IgD-negative memory B cell (primary cell): ENCODE measurements around the gene MANEAL. TPM values are rescaled to one million over a fixed set of nuclear protein-coding genes. Genes with fewer than 3 reads are reported as not detected.
A peak's percentile ranks its signal among the peaks of the same experiment; 100 is the strongest.

ENCODE experiments used
- H3K27ac Mint-ChIP-seq, 3 donors: one replicate each; pipeline ENCODE4 v1.8.0; 2020 to 2022; ENCODE audit warnings: mild to moderate bottlenecking in 3 of 3, mixed read lengths in 3 of 3, moderate library complexity in 1 of 3
- H3K27me3 Mint-ChIP-seq: one replicate; pipeline ENCODE4 v1.8.0; 2021; ENCODE audit warnings: mixed read lengths
- H3K36me3 Mint-ChIP-seq: one replicate; pipeline ENCODE4 v1.8.0; 2020; ENCODE audit warnings: mild to moderate bottlenecking, mixed read lengths
- H3K4me1 Mint-ChIP-seq, 3 donors: one replicate each; pipeline ENCODE4 v1.8.0; 2020 to 2022; ENCODE audit warnings: mixed read lengths in 3 of 3, mild to moderate bottlenecking in 1 of 3
- H3K4me3 Mint-ChIP-seq, 4 donors: one replicate each; pipeline ENCODE4 v1.8.0; 2020 to 2022; ENCODE audit warnings: mild to moderate bottlenecking in 4 of 4, mixed read lengths in 4 of 4, moderate library complexity in 3 of 4
- H3K9me3 Mint-ChIP-seq, 3 donors: one replicate each; pipeline ENCODE4 v1.8.0; 2020 to 2021; ENCODE audit warnings: mixed read lengths in 3 of 3, mild to moderate bottlenecking in 1 of 3
- polyA plus RNA-seq: library from polyadenylated mRNA; unstranded; fragments of 300-500 nt; fragmentation: Illumina TruSeq; gene quantifications from one replicate; pipeline ENCODE4 v1.2.3, GENCODE V29; 2021

MANEAL gene
- 2.7 TPM for polyA plus RNA-seq

GRCh38 chr1:37793773-37794371 is at the start of gene MANEAL:
Gene MANEAL (plus strand): TSS chr1:37793847. CDS start chr1:37794183, 336 bp downstream.
- H3K27ac Mint-ChIP-seq = peak within 1 kb of the TSS in 2 of 3 donors; percentile 5 to 48
- peaks cover 3% of the 10 kb centered on the region for H3K36me3 Mint-ChIP-seq
- H3K4me1 Mint-ChIP-seq = peaks cover 9 to 12% (median 9%) of the 10 kb centered on the region in 3 donors
- H3K9me3 Mint-ChIP-seq = no peaks in the 10 kb centered on the region
- H3K27me3 Mint-ChIP-seq = peaks cover 4% of the 10 kb centered on the region
- H3K4me3 Mint-ChIP-seq = peak within 1 kb of the TSS; percentile 81 to 92 (median 87)

- Mint-ChIP-seq H3K27ac (no peak overlapping the region), H3K36me3 (peaks cover 4% of the 10 kb centered on the region), H3K4me3 (no peak overlapping the region), H3K9me3 (peaks cover 0 to 4% (median 3%) of the 10 kb centered on the region in 3 donors), H3K4me1 (peaks cover 0 to 1% (median 0%) of the 10 kb centered on the region in 3 donors), H3K27me3 (peaks cover 15% of the 10 kb centered on the region)
Measured at GRCh38 chr1:37746806-37747205, 46.8 kb upstream of the MANEAL start.

- peaks cover 20% of the 10 kb centered on the region for H3K27me3 Mint-ChIP-seq
- peaks cover 0 to 5% (median 3%) of the 10 kb centered on the region in 3 donors for H3K4me1 Mint-ChIP-seq
- no peak overlapping the region for H3K4me3 Mint-ChIP-seq
- H3K9me3 Mint-ChIP-seq = peaks cover 0 to 4% (median 3%) of the 10 kb centered on the region in 3 donors
- peaks cover 2% of the 10 kb centered on the region for H3K36me3 Mint-ChIP-seq
- H3K27ac Mint-ChIP-seq = no peak overlapping the region
Measured at GRCh38 chr1:37748565-37748964, 45.1 kb upstream of the MANEAL start.

GRCh38 chr1:37752213-37752582 is 41.4 kb upstream of the MANEAL start:
- Mint-ChIP-seq H3K4me1 (peaks cover 0 to 5% (median 5%) of the 10 kb centered on the region in 3 donors), H3K4me3 (peak overlapping the region; percentile 61 to 88 (median 80)), H3K9me3 (no peaks in the 10 kb centered on the region), H3K36me3 (peaks cover 2% of the 10 kb centered on the region), H3K27ac (no peak overlapping the region), H3K27me3 (peaks cover 26% of the 10 kb centered on the region)

- H3K36me3 Mint-ChIP-seq = no peaks in the 10 kb centered on the region
- no peaks in the 10 kb centered on the region for H3K9me3 Mint-ChIP-seq
- H3K4me1 Mint-ChIP-seq = peaks cover 0 to 5% (median 5%) of the 10 kb centered on the region in 3 donors
- peaks cover 21% of the 10 kb centered on the region for H3K27me3 Mint-ChIP-seq
- H3K4me3 Mint-ChIP-seq = peak overlapping the region; percentile 61 to 88 (median 80)
- no peak overlapping the region for H3K27ac Mint-ChIP-seq
Measured at GRCh38 chr1:37752583-37753471, 40.8 kb upstream of the MANEAL start.

GRCh38 chr1:37753473-37754321 is 40.0 kb upstream of the MANEAL start:
- Mint-ChIP-seq H3K4me3 (peak overlapping the region in 3 of 4 donors; percentile 55 to 84 (median 73)), H3K36me3 (no peaks in the 10 kb centered on the region), H3K27ac (no peak overlapping the region), H3K4me1 (peaks cover 0 to 5% (median 5%) of the 10 kb centered on the region in 3 donors), H3K9me3 (no peaks in the 10 kb centered on the region), H3K27me3 (peaks cover 21% of the 10 kb centered on the region)

- peaks cover 0 to 5% (median 5%) of the 10 kb centered on the region in 3 donors for H3K4me1 Mint-ChIP-seq
- no peaks in the 10 kb centered on the region for H3K9me3 Mint-ChIP-seq
- H3K36me3 Mint-ChIP-seq = no peaks in the 10 kb centered on the region
- H3K4me3 Mint-ChIP-seq = peak overlapping the region in 1 of 4 donors; percentile 15
- H3K27ac Mint-ChIP-seq = no peak overlapping the region
- peaks cover 21% of the 10 kb centered on the region for H3K27me3 Mint-ChIP-seq
Measured at GRCh38 chr1:37755290-37755689, 38.4 kb upstream of the MANEAL start.

GRCh38 chr1:37755951-37756560 is 37.6 kb upstream of the MANEAL start:
- H3K27me3 Mint-ChIP-seq = peaks cover 21% of the 10 kb centered on the region
- peaks cover 0 to 5% (median 5%) of the 10 kb centered on the region in 3 donors for H3K4me1 Mint-ChIP-seq
- H3K4me3 Mint-ChIP-seq = peak overlapping the region in 1 of 4 donors; percentile 23
- H3K36me3 Mint-ChIP-seq = no peaks in the 10 kb centered on the region
- no peak overlapping the region for H3K27ac Mint-ChIP-seq
- no peaks in the 10 kb centered on the region for H3K9me3 Mint-ChIP-seq

- no peak overlapping the region for H3K4me3 Mint-ChIP-seq
- no peaks in the 10 kb centered on the region for H3K36me3 Mint-ChIP-seq
- H3K27ac Mint-ChIP-seq = no peak overlapping the region
- no peaks in the 10 kb centered on the region for H3K4me1 Mint-ChIP-seq
- no peaks in the 10 kb centered on the region for H3K9me3 Mint-ChIP-seq
- peaks cover 31% of the 10 kb centered on the region for H3K27me3 Mint-ChIP-seq
Measured at GRCh38 chr1:37759451-37759850, 34.2 kb upstream of the MANEAL start.

- Mint-ChIP-seq H3K9me3 (no peaks in the 10 kb centered on the region), H3K36me3 (no peaks in the 10 kb centered on the region), H3K27me3 (peaks cover 50% of the 10 kb centered on the region), H3K4me3 (no peak overlapping the region), H3K4me1 (peaks cover 0 to 14% (median 9%) of the 10 kb centered on the region in 3 donors), H3K27ac (no peak overlapping the region)
Measured at GRCh38 chr1:37761416-37762095, 32.1 kb upstream of the MANEAL start.

GRCh38 chr1:37762516-37762915 is 31.1 kb upstream of the MANEAL start:
- Mint-ChIP-seq H3K27me3 (peaks cover 57% of the 10 kb centered on the region), H3K9me3 (no peaks in the 10 kb centered on the region), H3K36me3 (no peaks in the 10 kb centered on the region), H3K4me1 (peaks cover 0 to 16% (median 11%) of the 10 kb centered on the region in 3 donors), H3K27ac (no peak overlapping the region), H3K4me3 (no peak overlapping the region)

GRCh38 chr1:37763791-37764413 is 29.7 kb upstream of the MANEAL start:
- no peaks in the 10 kb centered on the region for H3K36me3 Mint-ChIP-seq
- no peaks in the 10 kb centered on the region for H3K9me3 Mint-ChIP-seq
- H3K27ac Mint-ChIP-seq = peak overlapping the region in 1 of 3 donors; percentile 63
- peak overlapping the region in 1 of 4 donors; percentile 20 for H3K4me3 Mint-ChIP-seq
- H3K27me3 Mint-ChIP-seq = peaks cover 66% of the 10 kb centered on the region
- H3K4me1 Mint-ChIP-seq = peaks cover 0 to 16% (median 11%) of the 10 kb centered on the region in 3 donors

GRCh38 chr1:37764414-37764825 is 29.2 kb upstream of the MANEAL start:
- H3K4me3 Mint-ChIP-seq = peak overlapping the region in 2 of 4 donors; percentile 30 to 83
- peaks cover 69% of the 10 kb centered on the region for H3K27me3 Mint-ChIP-seq
- H3K27ac Mint-ChIP-seq = peak overlapping the region in 1 of 3 donors; percentile 63
- H3K9me3 Mint-ChIP-seq = no peaks in the 10 kb centered on the region
- H3K4me1 Mint-ChIP-seq = peaks cover 0 to 16% (median 11%) of the 10 kb centered on the region in 3 donors
- H3K36me3 Mint-ChIP-seq = no peaks in the 10 kb centered on the region
